NT2/D1 (cell line): ENCODE results near the gene ZNF33B.

Source experiments
- DNase-seq: peaks from one replicate; pipeline ENCODE4 v3.0.0-alpha.2; 2011; ENCODE audit warnings: low read depth, low spot score
- H3K27me3 ChIP-seq: 2 replicates; pipeline ENCODE4 v1.6.0; 2011; ENCODE audit warnings: mild to moderate bottlenecking; ENCODE audit not compliant: insufficient read length, insufficient read depth
- H3K36me3 ChIP-seq: 2 replicates; pipeline ENCODE4 v1.6.1; 2011; ENCODE audit warnings: mild to moderate bottlenecking, low read length, mixed read lengths; ENCODE audit not compliant: insufficient read depth, insufficient read length
- H3K4me1 ChIP-seq: 2 replicates; pipeline ENCODE4 v1.5.1; 2011; ENCODE audit not compliant: insufficient read depth, insufficient read length
- H3K4me3 ChIP-seq: 2 replicates; pipeline ENCODE4 v1.5.1; 2011; ENCODE audit warnings: low read depth; ENCODE audit not compliant: insufficient read length
- H3K9ac ChIP-seq: 2 replicates; pipeline ENCODE4 v1.6.0; 2011; ENCODE audit warnings: low read depth; ENCODE audit not compliant: insufficient read length
- H3K9me3 ChIP-seq: 2 replicates; pipeline ENCODE4 v1.5.1; 2011; ENCODE audit warnings: mild to moderate bottlenecking, low read length; ENCODE audit not compliant: insufficient read depth
- SUZ12 ChIP-seq: IDR thresholded peaks from 2 replicates; pipeline ENCODE4 v1.6.1; 2011; ENCODE audit not compliant: insufficient read length, insufficient read depth; ENCODE audit errors: extremely low read depth
- YY1 ChIP-seq: IDR thresholded peaks from 2 replicates; pipeline ENCODE4 v1.6.1; 2011; ENCODE audit not compliant: insufficient read length, insufficient read depth
- ZNF274 ChIP-seq: IDR thresholded peaks from 2 replicates; pipeline ENCODE4 v1.6.1; 2011; ENCODE audit warnings: mild to moderate bottlenecking, low read depth, low read length

Gene ZNF33B

GRCh38 chr10:42548254-42548653 is 90.1 kb downstream of the ZNF33B start:
- Histone ChIP-seq H3K4me3 (no peak overlapping the region), H3K9me3 (peaks cover 9% of the 10 kb centered on the region), H3K27me3 (peaks cover 4% of the 10 kb centered on the region), H3K9ac (no peak overlapping the region), H3K4me1 (peaks cover 2% of the 10 kb centered on the region), H3K36me3 (no peaks in the 10 kb centered on the region)
- DNase-seq: no peak
- TF ChIP-seq YY1: no peak
- TF ChIP-seq SUZ12: no peak
- no peak for TF ChIP-seq ZNF274

GRCh38 chr10:42544945-42545344 is 93.4 kb downstream of the ZNF33B start:
- Histone ChIP-seq H3K36me3 (no peaks in the 10 kb centered on the region), H3K4me1 (peaks cover 2% of the 10 kb centered on the region), H3K4me3 (no peak overlapping the region), H3K27me3 (no peaks in the 10 kb centered on the region), H3K9me3 (peaks cover 15% of the 10 kb centered on the region), H3K9ac (no peak overlapping the region)
- no peak for TF ChIP-seq YY1
- TF ChIP-seq ZNF274: no peak
- no peak for TF ChIP-seq SUZ12
- no peak for DNase-seq

- DNase-seq: peak; percentile 28
- no peak for TF ChIP-seq SUZ12
- TF ChIP-seq ZNF274: no peak
- no peak for TF ChIP-seq YY1
- H3K4me1 ChIP-seq: peaks cover 2% of the 10 kb centered on the region
- no peak overlapping the region for H3K9ac ChIP-seq
- peaks cover 23% of the 10 kb centered on the region for H3K9me3 ChIP-seq
- no peaks in the 10 kb centered on the region for H3K27me3 ChIP-seq
- no peak overlapping the region for H3K4me3 ChIP-seq
- H3K36me3 ChIP-seq: no peaks in the 10 kb centered on the region
Measured at GRCh38 chr10:42543840-42544372, 94.5 kb downstream of the ZNF33B start.
